ENCODE data around the gene C10orf143.
"Not testable (repeated sequence)": the region's sequence is repeated elsewhere in the genome, so short reads cannot be mapped to it uniquely, and the experiment has no call there.

The C10orf143 gene

GRCh38 chr10:130128922-130129321 lies 18.3 kb upstream of the C10orf143 start:
- in situ Hi-C loops (cut with HindIII; ENCODE audit: low sequenced_read_pairs) = no loop called here
- no peak for DNase-seq (ENCODE audit: low read depth)
- TF ChIP-seq CTCF (IDR thresholded peaks at IDR 0.05; ENCODE audit: low read depth, low read length, missing control alignments) = no peak
- H3K4me3 ChIP-seq (ENCODE audit: low read depth, low read length) = no peak overlapping the region

- no peak for DNase-seq (ENCODE audit: low read depth)
- H3K4me3 ChIP-seq (ENCODE audit: low read depth, low read length) = no peak overlapping the region
- TF ChIP-seq CTCF (IDR thresholded peaks at IDR 0.05; ENCODE audit: low read depth, low read length, missing control alignments) = no peak
- in situ Hi-C loops (cut with HindIII; ENCODE audit: low sequenced_read_pairs) = no loop called here
Measured at GRCh38 chr10:130128062-130128781, 17.6 kb upstream of the C10orf143 start.

- TF ChIP-seq CTCF (IDR thresholded peaks at IDR 0.05; ENCODE audit: low read depth, low read length, missing control alignments) = peak; percentile 95
- H3K4me3 ChIP-seq (ENCODE audit: low read depth, low read length) = no peak overlapping the region
- in situ Hi-C loops (cut with HindIII; ENCODE audit: low sequenced_read_pairs) = no loop called here
- DNase-seq (ENCODE audit: low read depth) = peak; percentile 67
Measured at GRCh38 chr10:130127364-130128061, 16.9 kb upstream of the C10orf143 start.

- no peak for TF ChIP-seq CTCF (IDR thresholded peaks at IDR 0.05; ENCODE audit: low read depth, low read length, missing control alignments)
- no peak for DNase-seq (ENCODE audit: low read depth)
- H3K4me3 ChIP-seq (ENCODE audit: low read depth, low read length) = no peak overlapping the region
- in situ Hi-C loops (cut with HindIII; ENCODE audit: low sequenced_read_pairs) = no loop called here
Measured at GRCh38 chr10:130121486-130122079, 11.0 kb upstream of the C10orf143 start.

DNA sequence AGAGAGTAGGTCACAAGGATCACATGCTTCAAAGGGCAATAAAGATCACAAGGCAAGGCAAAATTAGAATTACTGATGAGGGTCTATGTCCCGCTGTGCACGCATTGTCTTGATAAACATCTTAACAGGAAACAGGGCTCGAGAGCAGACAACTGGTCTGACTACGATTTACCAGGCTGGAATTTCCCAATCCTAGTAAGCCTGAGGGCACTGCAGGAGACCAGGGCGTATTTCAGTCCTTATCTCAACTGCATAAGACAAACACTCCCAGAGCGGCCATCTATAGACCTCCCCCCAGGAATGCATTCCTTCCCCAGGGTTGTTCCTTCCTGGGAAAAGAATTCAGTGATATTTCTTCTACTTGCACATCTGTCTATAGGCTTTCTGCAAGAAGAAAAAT lies 6.9 kb upstream of the C10orf143 start:
- DNase-seq (ENCODE audit: low read depth); in situ Hi-C loops (cut with HindIII; ENCODE audit: low sequenced_read_pairs); H3K4me3 ChIP-seq (ENCODE audit: low read depth, low read length): not testable (repeated sequence)

- in situ Hi-C loops (cut with HindIII; ENCODE audit: low sequenced_read_pairs); H3K4me3 ChIP-seq (ENCODE audit: low read depth, low read length); DNase-seq (ENCODE audit: low read depth): not testable (repeated sequence)
Measured at GRCh38 chr10:130116942-130117341, 6.3 kb upstream of the C10orf143 start.

GRCh38 chr10:130112821-130113220 lies 2.2 kb upstream of the C10orf143 start:
- in situ Hi-C loops (cut with HindIII; ENCODE audit: low sequenced_read_pairs) = no loop called here
- no peak for DNase-seq (ENCODE audit: low read depth)
- no peak for TF ChIP-seq CTCF (IDR thresholded peaks at IDR 0.05; ENCODE audit: low read depth, low read length, missing control alignments)
- no peak overlapping the region for H3K4me3 ChIP-seq (ENCODE audit: low read depth, low read length)

All from astrocyte of the cerebellum (primary cell).